Astrocyte (in vitro differentiated cells and primary cell): ENCODE measurements around the gene IL10RB.

ENCODE experiments used
- EZH2 ChIP-seq: IDR thresholded peaks from 2 replicates; pipeline ENCODE4 v1.6.1; 2012; ENCODE audit warnings: mild to moderate bottlenecking, low read length, inconsistent platforms; ENCODE audit not compliant: insufficient read depth
- TF ChIP-seq, protein P1 (sequence below): IDR thresholded peaks from 2 replicates; pipeline ENCODE4 v1.5.1; 2011; ENCODE audit warnings: low read depth, mild to moderate bottlenecking, inconsistent platforms, low read length, moderate library complexity; ENCODE audit not compliant: insufficient read depth

DNA sequence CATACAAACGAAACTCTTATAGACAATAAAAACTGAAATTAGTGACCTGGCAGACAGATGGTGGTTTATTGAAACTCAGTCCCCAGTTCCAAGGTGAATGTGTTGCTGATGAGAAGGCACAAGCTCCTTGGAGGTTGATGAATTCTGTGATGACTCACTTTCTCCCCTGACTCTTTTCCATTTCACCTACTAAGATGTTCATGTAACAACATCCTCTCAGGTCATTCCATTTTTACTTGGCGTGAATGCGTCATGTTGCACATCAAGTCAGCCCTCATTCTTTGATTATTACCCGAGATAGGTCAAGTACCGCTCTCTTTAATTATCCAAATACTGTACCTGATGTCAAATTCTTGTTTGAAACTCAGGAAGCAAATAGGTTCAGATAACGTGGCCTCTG, 10.1 kb upstream of the IL10RB start:
- TF ChIP-seq, protein P1, sequence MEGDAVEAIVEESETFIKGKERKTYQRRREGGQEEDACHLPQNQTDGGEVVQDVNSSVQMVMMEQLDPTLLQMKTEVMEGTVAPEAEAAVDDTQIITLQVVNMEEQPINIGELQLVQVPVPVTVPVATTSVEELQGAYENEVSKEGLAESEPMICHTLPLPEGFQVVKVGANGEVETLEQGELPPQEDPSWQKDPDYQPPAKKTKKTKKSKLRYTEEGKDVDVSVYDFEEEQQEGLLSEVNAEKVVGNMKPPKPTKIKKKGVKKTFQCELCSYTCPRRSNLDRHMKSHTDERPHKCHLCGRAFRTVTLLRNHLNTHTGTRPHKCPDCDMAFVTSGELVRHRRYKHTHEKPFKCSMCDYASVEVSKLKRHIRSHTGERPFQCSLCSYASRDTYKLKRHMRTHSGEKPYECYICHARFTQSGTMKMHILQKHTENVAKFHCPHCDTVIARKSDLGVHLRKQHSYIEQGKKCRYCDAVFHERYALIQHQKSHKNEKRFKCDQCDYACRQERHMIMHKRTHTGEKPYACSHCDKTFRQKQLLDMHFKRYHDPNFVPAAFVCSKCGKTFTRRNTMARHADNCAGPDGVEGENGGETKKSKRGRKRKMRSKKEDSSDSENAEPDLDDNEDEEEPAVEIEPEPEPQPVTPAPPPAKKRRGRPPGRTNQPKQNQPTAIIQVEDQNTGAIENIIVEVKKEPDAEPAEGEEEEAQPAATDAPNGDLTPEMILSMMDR = no peak
- no peak for TF ChIP-seq EZH2
